K562 (cell line): ENCODE results near the gene WIPF2. TPM values are rescaled to one million over a fixed set of nuclear protein-coding genes. Genes with fewer than 3 reads are reported as not detected.

Experiments
- ADNP ChIP-seq: fragments of 200-800 bp; sonication (Bioruptor generic); IDR thresholded peaks from 2 replicates; pipeline ENCODE4 v1.6.1; 2016; ENCODE audit warnings: missing genetic modification characterization, missing compliant biosample characterization
- GATAD2B ChIP-seq: fragments of 450-650 bp; IDR thresholded peaks from 2 replicates; pipeline ENCODE4 v1.6.1; 2017; ENCODE audit warnings: mild to moderate bottlenecking, borderline replicate concordance
- TCFL5 ChIP-seq: fragments of 250-450 bp; sonication (Bioruptor Pico); conservative IDR thresholded peaks from 2 replicates; pipeline ENCODE4 v1.6.1; 2021; ENCODE audit warnings: mild to moderate bottlenecking, moderate library complexity, matching md5 sums
- TRIM28 ChIP-seq: fragments of 450-650 bp; IDR thresholded peaks from 2 replicates; pipeline ENCODE4 v1.6.1; 2017
- ZNF175 ChIP-seq: fragments of 200-800 bp; sonication (Bioruptor generic); IDR thresholded peaks from 2 replicates; pipeline ENCODE4 v1.6.1; 2016; ENCODE audit warnings: low read depth, mild to moderate bottlenecking, missing genetic modification characterization, missing compliant biosample characterization
- ZNF507 ChIP-seq: conservative IDR thresholded peaks from 2 replicates; pipeline ENCODE4 v1.6.1; 2017; ENCODE audit warnings: missing genetic modification characterization, missing compliant biosample characterization
- polyA plus RNA-seq, 8 experiments: library from polyadenylated mRNA; depleted of rRNA in 4 of 8; stranded (reverse) in 5 of 8; unstranded in 3 of 8; fragments of >200 nt; fragmentation: Nextera tagmentation in 2 of 8; fragmentation: Illumina TruSeq in 1 of 8; extraction: Ambion mirVana in 2 of 8; extraction: Trizol in 1 of 8; gene quantifications; 2 replicates each; pipeline versions ENCODE4 v1.2.1 to v1.2.3, GENCODE V29; 2011 to 2014; ENCODE audit warnings: inconsistent platforms in 1 of 8, missing spikeins in 1 of 8
- total RNA-seq, 7 experiments: library from RNA; depleted of rRNA in 6 of 7; stranded (reverse); fragments of >200 nt in 6 of 7; fragmentation: Illumina TruSeq in 2 of 7; extraction: Trizol in 2 of 7; gene quantifications; 2 replicates each; pipeline versions ENCODE4 v1.2.1 to v1.2.3, GENCODE V29; 2011 to 2021; ENCODE audit warnings: low replicate concordance in 1 of 7
- TF ChIP-seq, protein P1 (sequence below): fragments of 450-650 bp; formaldehyde crosslinking; IDR thresholded peaks from 2 replicates; pipeline ENCODE4 v1.4.0; 2022; ENCODE audit warnings: missing genetic modification characterization
- TF ChIP-seq, protein P2 (sequence below), 2 experiments: fragments of 450-650 bp; formaldehyde crosslinking in 1 of 2; IDR thresholded peaks; 2 replicates each; pipeline versions ENCODE4 v1.4.0 to v1.6.1; 2014 to 2020; ENCODE audit warnings: mild to moderate bottlenecking in 2 of 2, borderline replicate concordance in 1 of 2, low read depth in 1 of 2
- TF ChIP-seq, protein P3 (sequence below): sonication (generic); formaldehyde crosslinking; IDR thresholded peaks from 2 replicates; pipeline ENCODE4 v1.8.0; 2022; ENCODE audit warnings: missing genetic modification reagents, mild to moderate bottlenecking, borderline replicate concordance

WIPF2 gene
- total and polyA plus RNA-seq, 9 of the 15 experiments (the other 6 are each of a cell fraction or from before 2014, with no cell fraction given), result 3.6 to 15.0 (median 5.3) TPM

DNA sequence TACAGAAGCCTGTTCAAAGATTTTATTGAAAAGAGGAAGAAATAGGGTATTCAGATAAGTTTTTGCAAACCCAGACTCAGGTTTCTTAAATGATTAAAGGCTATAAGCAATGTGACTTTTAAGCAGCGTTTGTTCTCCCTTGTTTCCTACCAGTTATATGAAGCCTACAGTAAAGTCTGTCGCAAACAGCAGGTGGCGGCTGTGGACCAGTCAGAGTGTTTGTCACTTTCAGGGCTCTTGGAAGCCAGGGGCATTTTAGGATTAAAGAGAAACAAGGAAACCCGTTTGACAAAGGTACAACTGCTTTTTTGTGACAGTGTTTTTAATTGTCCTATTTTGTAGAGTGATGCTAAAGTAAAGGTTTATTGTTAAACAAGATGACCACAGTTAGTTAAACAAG is 82.2 kb downstream of the WIPF2 start (continued):
- no peak for TF ChIP-seq ZNF507 (tag)
- no peak for TF ChIP-seq GATAD2B
- no peak for TF ChIP-seq TCFL5
- TF ChIP-seq, protein P1, sequence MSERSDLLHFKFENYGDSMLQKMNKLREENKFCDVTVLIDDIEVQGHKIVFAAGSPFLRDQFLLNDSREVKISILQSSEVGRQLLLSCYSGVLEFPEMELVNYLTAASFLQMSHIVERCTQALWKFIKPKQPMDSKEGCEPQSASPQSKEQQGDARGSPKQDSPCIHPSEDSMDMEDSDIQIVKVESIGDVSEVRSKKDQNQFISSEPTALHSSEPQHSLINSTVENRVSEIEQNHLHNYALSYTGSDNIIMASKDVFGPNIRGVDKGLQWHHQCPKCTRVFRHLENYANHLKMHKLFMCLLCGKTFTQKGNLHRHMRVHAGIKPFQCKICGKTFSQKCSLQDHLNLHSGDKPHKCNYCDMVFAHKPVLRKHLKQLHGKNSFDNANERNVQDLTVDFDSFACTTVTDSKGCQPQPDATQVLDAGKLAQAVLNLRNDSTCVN, result no peak
- TF ChIP-seq ADNP (tag), result no peak
- TF ChIP-seq, protein P2, sequence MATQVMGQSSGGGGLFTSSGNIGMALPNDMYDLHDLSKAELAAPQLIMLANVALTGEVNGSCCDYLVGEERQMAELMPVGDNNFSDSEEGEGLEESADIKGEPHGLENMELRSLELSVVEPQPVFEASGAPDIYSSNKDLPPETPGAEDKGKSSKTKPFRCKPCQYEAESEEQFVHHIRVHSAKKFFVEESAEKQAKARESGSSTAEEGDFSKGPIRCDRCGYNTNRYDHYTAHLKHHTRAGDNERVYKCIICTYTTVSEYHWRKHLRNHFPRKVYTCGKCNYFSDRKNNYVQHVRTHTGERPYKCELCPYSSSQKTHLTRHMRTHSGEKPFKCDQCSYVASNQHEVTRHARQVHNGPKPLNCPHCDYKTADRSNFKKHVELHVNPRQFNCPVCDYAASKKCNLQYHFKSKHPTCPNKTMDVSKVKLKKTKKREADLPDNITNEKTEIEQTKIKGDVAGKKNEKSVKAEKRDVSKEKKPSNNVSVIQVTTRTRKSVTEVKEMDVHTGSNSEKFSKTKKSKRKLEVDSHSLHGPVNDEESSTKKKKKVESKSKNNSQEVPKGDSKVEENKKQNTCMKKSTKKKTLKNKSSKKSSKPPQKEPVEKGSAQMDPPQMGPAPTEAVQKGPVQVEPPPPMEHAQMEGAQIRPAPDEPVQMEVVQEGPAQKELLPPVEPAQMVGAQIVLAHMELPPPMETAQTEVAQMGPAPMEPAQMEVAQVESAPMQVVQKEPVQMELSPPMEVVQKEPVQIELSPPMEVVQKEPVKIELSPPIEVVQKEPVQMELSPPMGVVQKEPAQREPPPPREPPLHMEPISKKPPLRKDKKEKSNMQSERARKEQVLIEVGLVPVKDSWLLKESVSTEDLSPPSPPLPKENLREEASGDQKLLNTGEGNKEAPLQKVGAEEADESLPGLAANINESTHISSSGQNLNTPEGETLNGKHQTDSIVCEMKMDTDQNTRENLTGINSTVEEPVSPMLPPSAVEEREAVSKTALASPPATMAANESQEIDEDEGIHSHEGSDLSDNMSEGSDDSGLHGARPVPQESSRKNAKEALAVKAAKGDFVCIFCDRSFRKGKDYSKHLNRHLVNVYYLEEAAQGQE (IDR thresholded peaks at IDR 0.05; ENCODE audit: borderline replicate concordance), result peak; percentile 31; the same call in 1 of the 2 replicates
- TF ChIP-seq, protein P2 (CRISPR knock-in tag; IDR thresholded peaks at IDR 0.05; ENCODE audit: low read depth), result no peak
- TF ChIP-seq, protein P3, sequence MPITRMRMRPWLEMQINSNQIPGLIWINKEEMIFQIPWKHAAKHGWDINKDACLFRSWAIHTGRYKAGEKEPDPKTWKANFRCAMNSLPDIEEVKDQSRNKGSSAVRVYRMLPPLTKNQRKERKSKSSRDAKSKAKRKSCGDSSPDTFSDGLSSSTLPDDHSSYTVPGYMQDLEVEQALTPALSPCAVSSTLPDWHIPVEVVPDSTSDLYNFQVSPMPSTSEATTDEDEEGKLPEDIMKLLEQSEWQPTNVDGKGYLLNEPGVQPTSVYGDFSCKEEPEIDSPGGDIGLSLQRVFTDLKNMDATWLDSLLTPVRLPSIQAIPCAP (CRISPR knock-in tag), result no peak
- no peak for TF ChIP-seq TRIM28
- TF ChIP-seq ZNF175 (CRISPR knock-in tag), result no peak
- TF ChIP-seq, all 486 proteins: peak for 5
